ENCODE results near the gene VWA5B1. TPM values are rescaled to one million over a fixed set of nuclear protein-coding genes. Genes with fewer than 3 reads are reported as not detected.

Gene VWA5B1
- total and polyA plus RNA-seq, 10 of the 15 experiments (the other 5 are each of a cell fraction or from before 2014, with no cell fraction given), result under 0.01 to 0.05 (median 0.01) TPM; not detected in 7

DNA sequence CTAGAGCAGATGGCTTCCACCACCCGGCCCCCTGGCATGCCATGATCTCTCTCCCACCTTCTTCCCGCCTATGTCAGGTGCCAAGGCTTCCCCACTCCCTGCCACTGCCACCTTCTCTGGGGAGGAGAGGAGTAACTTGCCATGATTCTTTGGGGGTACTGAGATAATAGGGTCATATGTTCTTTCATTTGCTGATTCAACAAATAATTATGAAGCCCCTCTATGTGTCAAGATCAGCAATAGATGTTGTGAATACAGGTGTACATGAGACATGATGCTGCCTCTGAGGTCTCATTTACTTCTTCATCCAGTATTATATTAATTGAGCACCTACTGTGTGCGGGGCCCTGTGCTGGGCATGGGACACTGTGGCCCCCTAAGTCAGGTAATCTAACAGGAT lies 6.0 kb upstream of the VWA5B1 start (continued):
- TF ChIP-seq, protein P1, sequence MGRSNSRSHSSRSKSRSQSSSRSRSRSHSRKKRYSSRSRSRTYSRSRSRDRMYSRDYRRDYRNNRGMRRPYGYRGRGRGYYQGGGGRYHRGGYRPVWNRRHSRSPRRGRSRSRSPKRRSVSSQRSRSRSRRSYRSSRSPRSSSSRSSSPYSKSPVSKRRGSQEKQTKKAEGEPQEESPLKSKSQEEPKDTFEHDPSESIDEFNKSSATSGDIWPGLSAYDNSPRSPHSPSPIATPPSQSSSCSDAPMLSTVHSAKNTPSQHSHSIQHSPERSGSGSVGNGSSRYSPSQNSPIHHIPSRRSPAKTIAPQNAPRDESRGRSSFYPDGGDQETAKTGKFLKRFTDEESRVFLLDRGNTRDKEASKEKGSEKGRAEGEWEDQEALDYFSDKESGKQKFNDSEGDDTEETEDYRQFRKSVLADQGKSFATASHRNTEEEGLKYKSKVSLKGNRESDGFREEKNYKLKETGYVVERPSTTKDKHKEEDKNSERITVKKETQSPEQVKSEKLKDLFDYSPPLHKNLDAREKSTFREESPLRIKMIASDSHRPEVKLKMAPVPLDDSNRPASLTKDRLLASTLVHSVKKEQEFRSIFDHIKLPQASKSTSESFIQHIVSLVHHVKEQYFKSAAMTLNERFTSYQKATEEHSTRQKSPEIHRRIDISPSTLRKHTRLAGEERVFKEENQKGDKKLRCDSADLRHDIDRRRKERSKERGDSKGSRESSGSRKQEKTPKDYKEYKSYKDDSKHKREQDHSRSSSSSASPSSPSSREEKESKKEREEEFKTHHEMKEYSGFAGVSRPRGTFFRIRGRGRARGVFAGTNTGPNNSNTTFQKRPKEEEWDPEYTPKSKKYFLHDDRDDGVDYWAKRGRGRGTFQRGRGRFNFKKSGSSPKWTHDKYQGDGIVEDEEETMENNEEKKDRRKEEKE (IDR thresholded peaks at IDR 0.05), result no peak
- TF ChIP-seq CEBPB (IDR thresholded peaks at IDR 0.05; ENCODE audit: borderline replicate concordance in 1 of 2, low read depth in 2 of 2, low read length in 2 of 2), result no peak
- no peak for TF ChIP-seq NFYB (IDR thresholded peaks at IDR 0.05; ENCODE audit: insufficient read depth, low read depth, low read length)
- TF ChIP-seq, protein P2, sequence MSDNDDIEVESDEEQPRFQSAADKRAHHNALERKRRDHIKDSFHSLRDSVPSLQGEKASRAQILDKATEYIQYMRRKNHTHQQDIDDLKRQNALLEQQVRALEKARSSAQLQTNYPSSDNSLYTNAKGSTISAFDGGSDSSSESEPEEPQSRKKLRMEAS (IDR thresholded peaks at IDR 0.05; ENCODE audit: low read depth, low read length), result no peak
- TF ChIP-seq GABPA (IDR thresholded peaks at IDR 0.05; ENCODE audit: low read depth), result no peak
- TF ChIP-seq NFIC (IDR thresholded peaks at IDR 0.05; ENCODE audit: low read depth, low read length), result no peak

DNA sequence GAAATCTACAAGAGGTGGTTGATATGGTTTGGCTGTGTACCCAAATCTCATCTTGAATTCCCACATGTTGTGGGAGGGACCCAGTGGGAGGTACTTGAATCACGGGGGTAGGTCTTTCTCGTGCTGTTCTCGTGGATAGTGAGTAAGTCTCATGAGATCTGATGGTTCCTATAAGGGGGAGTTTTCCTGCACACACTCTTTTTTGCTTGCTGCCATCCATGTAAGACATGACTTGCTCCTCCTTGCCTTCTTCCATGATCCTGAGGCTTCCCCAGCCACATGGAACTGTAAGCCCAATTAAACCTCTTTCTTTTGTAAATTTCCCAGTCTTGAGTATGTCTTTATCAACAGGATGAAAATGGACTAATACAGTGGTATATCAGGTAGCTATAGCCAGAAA lies 5.2 kb upstream of the VWA5B1 start:
- no peak overlapping the region for H3K4me2 ChIP-seq (ENCODE audit: control insufficient read depth, insufficient read depth)
- H3K9ac ChIP-seq (ENCODE audit: control insufficient read depth, insufficient read depth, low read length), result no peak overlapping the region
- H3K79me2 ChIP-seq (ENCODE audit: control insufficient read depth, insufficient read depth, low read length), result no peaks in the 10 kb centered on the region
- ATAC-seq, result no peak
- FAIRE-seq, result no peak
- H3K4me3 ChIP-seq, result no peak overlapping the region
- no peaks in the 10 kb centered on the region for H3K4me1 ChIP-seq (ENCODE audit: control insufficient read depth, insufficient read depth, low read length)
- no TSS peak for BruUV-seq (replicated peaks)
- no peak for DNase-seq (ENCODE audit: low read depth, low spot score)
- ChIA-PET CTCF (no interaction called here), POLR2A (no interaction called here), SMC1A (ENCODE audit: uncharacterized antibody, unreplicated experiment) (no interaction called here), RAD21 (ENCODE audit: unreplicated experiment) (no interaction called here)
- H3K9me3 ChIP-seq (replicated peaks; ENCODE audit: control insufficient read depth, insufficient read depth, low read length), result no peaks in the 10 kb centered on the region; the same call in 2 of the 3 replicates
- 0% methylated on average over 3 of the region's 3 CpGs for WGBS (ENCODE audit: insufficient coverage, insufficient replicate concordance, low lambda C conversion rate, missing lambda C conversion rate)
- H2AFZ ChIP-seq (ENCODE audit: control insufficient read depth, low read depth, low read length), result no peak overlapping the region
- no peaks in the 10 kb centered on the region for H3K36me3 ChIP-seq (ENCODE audit: control insufficient read depth in 2 of 2, insufficient read depth in 2 of 2, low read length in 1 of 2)
- H3K27ac ChIP-seq (ENCODE audit: control insufficient read depth, insufficient read depth), result no peak overlapping the region
- no peaks in the 10 kb centered on the region; a peak in 3 of 4 replicates for H3K27me3 ChIP-seq (replicated peaks in 1 of 2; ENCODE audit: control insufficient read depth in 2 of 2, insufficient read depth in 2 of 2, low read length in 1 of 2)
- peaks cover 2% of the 10 kb centered on the region; the same call in 1 of the 2 replicates for H4K20me1 ChIP-seq (ENCODE audit: control insufficient read depth, insufficient read depth)
- in situ Hi-C loops (cut with MboI), result no loop called here
- intact Hi-C loops (cut with micrococcal nuclease; ENCODE audit: unreplicated experiment), result no loop called here
- TF ChIP-seq, protein P3, sequence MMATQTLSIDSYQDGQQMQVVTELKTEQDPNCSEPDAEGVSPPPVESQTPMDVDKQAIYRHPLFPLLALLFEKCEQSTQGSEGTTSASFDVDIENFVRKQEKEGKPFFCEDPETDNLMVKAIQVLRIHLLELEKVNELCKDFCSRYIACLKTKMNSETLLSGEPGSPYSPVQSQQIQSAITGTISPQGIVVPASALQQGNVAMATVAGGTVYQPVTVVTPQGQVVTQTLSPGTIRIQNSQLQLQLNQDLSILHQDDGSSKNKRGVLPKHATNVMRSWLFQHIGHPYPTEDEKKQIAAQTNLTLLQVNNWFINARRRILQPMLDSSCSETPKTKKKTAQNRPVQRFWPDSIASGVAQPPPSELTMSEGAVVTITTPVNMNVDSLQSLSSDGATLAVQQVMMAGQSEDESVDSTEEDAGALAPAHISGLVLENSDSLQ (IDR thresholded peaks at IDR 0.05), result no peak
- TF ChIP-seq, protein P4, sequence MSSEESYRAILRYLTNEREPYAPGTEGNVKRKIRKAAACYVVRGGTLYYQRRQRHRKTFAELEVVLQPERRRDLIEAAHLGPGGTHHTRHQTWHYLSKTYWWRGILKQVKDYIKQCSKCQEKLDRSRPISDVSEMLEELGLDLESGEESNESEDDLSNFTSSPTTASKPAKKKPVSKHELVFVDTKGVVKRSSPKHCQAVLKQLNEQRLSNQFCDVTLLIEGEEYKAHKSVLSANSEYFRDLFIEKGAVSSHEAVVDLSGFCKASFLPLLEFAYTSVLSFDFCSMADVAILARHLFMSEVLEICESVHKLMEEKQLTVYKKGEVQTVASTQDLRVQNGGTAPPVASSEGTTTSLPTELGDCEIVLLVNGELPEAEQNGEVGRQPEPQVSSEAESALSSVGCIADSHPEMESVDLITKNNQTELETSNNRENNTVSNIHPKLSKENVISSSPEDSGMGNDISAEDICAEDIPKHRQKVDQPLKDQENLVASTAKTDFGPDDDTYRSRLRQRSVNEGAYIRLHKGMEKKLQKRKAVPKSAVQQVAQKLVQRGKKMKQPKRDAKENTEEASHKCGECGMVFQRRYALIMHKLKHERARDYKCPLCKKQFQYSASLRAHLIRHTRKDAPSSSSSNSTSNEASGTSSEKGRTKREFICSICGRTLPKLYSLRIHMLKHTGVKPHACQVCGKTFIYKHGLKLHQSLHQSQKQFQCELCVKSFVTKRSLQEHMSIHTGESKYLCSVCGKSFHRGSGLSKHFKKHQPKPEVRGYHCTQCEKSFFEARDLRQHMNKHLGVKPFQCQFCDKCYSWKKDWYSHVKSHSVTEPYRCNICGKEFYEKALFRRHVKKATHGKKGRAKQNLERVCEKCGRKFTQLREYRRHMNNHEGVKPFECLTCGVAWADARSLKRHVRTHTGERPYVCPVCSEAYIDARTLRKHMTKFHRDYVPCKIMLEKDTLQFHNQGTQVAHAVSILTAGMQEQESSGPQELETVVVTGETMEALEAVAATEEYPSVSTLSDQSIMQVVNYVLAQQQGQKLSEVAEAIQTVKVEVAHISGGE (CRISPR knock-in tag; IDR thresholded peaks at IDR 0.05), result no peak
- TF ChIP-seq NRF1 (conservative IDR thresholded peaks at IDR 0.05; ENCODE audit: low read depth, low read length) (no peak), POU2F2 (IDR thresholded peaks at IDR 0.05; ENCODE audit: borderline replicate concordance, low read depth, low read length) (no peak), SUZ12 (IDR thresholded peaks at IDR 0.05; ENCODE audit: unreplicated experiment) (no peak), ZSCAN29 (IDR thresholded peaks at IDR 0.05) (no peak), MXI1 (IDR thresholded peaks at IDR 0.05; ENCODE audit: low read depth, low read length) (no peak), HDAC2 (IDR thresholded peaks at IDR 0.05) (no peak)
- TF ChIP-seq, protein P5, sequence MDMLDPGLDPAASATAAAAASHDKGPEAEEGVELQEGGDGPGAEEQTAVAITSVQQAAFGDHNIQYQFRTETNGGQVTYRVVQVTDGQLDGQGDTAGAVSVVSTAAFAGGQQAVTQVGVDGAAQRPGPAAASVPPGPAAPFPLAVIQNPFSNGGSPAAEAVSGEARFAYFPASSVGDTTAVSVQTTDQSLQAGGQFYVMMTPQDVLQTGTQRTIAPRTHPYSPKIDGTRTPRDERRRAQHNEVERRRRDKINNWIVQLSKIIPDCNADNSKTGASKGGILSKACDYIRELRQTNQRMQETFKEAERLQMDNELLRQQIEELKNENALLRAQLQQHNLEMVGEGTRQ (IDR thresholded peaks at IDR 0.05; ENCODE audit: borderline replicate concordance, low read depth, low read length), result no peak
